Measurements from ENCODE around the gene PIK3CG. TPM values are rescaled to one million over a fixed set of nuclear protein-coding genes. Genes with fewer than 3 reads are reported as not detected.
"Not testable (repeated sequence)": the region's sequence is repeated elsewhere in the genome, so short reads cannot be mapped to it uniquely, and the experiment has no call there.

Gene PIK3CG
- total RNA-seq, 1 donor from 2014 or later, result 0.82 TPM

GRCh38 chr7:106916679-106917078 is 51.6 kb downstream of the PIK3CG start:
- no peak overlapping the region for H2AFZ ChIP-seq (ENCODE audit: low read depth, low read length)
- DNase-seq (ENCODE audit: low read depth) (peak; percentile 21), FAIRE-seq (no peak)
- no peak overlapping the region for H3K27ac ChIP-seq (ENCODE audit: low read depth, low read length)
- no peak overlapping the region for H3K4me2 ChIP-seq (ENCODE audit: low read length)
- Mint-ChIP-seq H3K9me3 (ENCODE audit: unreplicated experiment) (peaks cover 13% of the 10 kb centered on the region), H3K4me1 (ENCODE audit: low read depth, unreplicated experiment) (no peaks in the 10 kb centered on the region), H3K36me3 (ENCODE audit: low read depth, unreplicated experiment) (no peaks in the 10 kb centered on the region), H3K27ac (ENCODE audit: unreplicated experiment) (no peak overlapping the region), H3K27me3 (ENCODE audit: low read depth, unreplicated experiment) (peaks cover 11% of the 10 kb centered on the region), H3K4me3 (ENCODE audit: unreplicated experiment) (no peak overlapping the region)
- H3K27me3 ChIP-seq (ENCODE audit: insufficient read depth, low read length), result no peaks in the 10 kb centered on the region
- no peaks in the 10 kb centered on the region for H3K36me3 ChIP-seq (ENCODE audit: insufficient read depth, low read length)
- H3K4me3 ChIP-seq (ENCODE audit: insufficient read depth, low read depth, low read length), result no peak overlapping the region
- no peaks in the 10 kb centered on the region for H3K9me3 ChIP-seq (ENCODE audit: insufficient read depth, low read depth, low read length)
- no peak for TF ChIP-seq CTCF (IDR thresholded peaks at IDR 0.05; ENCODE audit: insufficient read depth, low read depth, low read length)
- TF ChIP-seq EZH2 (IDR thresholded peaks at IDR 0.05; ENCODE audit: insufficient read depth, low read length), result no peak
- H3K79me2 ChIP-seq (ENCODE audit: insufficient read depth, low read length), result no peaks in the 10 kb centered on the region
- no peaks in the 10 kb centered on the region for H3K4me1 ChIP-seq (ENCODE audit: insufficient read depth, low read length)
- H4K20me1 ChIP-seq (ENCODE audit: insufficient read depth, low read length), result no peaks in the 10 kb centered on the region
- no peak overlapping the region for H3K9ac ChIP-seq (ENCODE audit: low read length)

- H3K27ac Mint-ChIP-seq (ENCODE audit: unreplicated experiment), result peak overlapping the region; percentile 36
- no peak for TF ChIP-seq EZH2 (IDR thresholded peaks at IDR 0.05; ENCODE audit: insufficient read depth, low read length)
- no peak for TF ChIP-seq CTCF (IDR thresholded peaks at IDR 0.05; ENCODE audit: insufficient read depth, low read depth, low read length)
These were observed 53.9 kb downstream of the PIK3CG start for GRCh38 chr7:106918991-106919390.

GRCh38 chr7:106924468-106924867 is 59.4 kb downstream of the PIK3CG start:
- Mint-ChIP-seq H3K9me3 (ENCODE audit: unreplicated experiment) (peaks cover 22% of the 10 kb centered on the region), H3K27me3 (ENCODE audit: low read depth, unreplicated experiment) (peaks cover 13% of the 10 kb centered on the region)
- not testable (repeated sequence) for H3K36me3 Mint-ChIP-seq (ENCODE audit: low read depth, unreplicated experiment); H3K4me2 ChIP-seq (ENCODE audit: low read length); H3K36me3 ChIP-seq (ENCODE audit: insufficient read depth, low read length); H3K9me3 ChIP-seq (ENCODE audit: insufficient read depth, low read depth, low read length); H3K27ac Mint-ChIP-seq (ENCODE audit: unreplicated experiment); H3K4me1 ChIP-seq (ENCODE audit: insufficient read depth, low read length); H3K27ac ChIP-seq (ENCODE audit: low read depth, low read length); H2AFZ ChIP-seq (ENCODE audit: low read depth, low read length); H3K9ac ChIP-seq (ENCODE audit: low read length); H3K4me3 ChIP-seq (ENCODE audit: insufficient read depth, low read depth, low read length); FAIRE-seq; H3K4me3 Mint-ChIP-seq (ENCODE audit: unreplicated experiment); H4K20me1 ChIP-seq (ENCODE audit: insufficient read depth, low read length); H3K79me2 ChIP-seq (ENCODE audit: insufficient read depth, low read length); DNase-seq (ENCODE audit: low read depth); H3K4me1 Mint-ChIP-seq (ENCODE audit: low read depth, unreplicated experiment); H3K27me3 ChIP-seq (ENCODE audit: insufficient read depth, low read length)

More at GRCh38 chr7:106918991-106919390, 53.9 kb downstream of the PIK3CG start:
- H3K36me3 Mint-ChIP-seq (ENCODE audit: low read depth, unreplicated experiment), result no peaks in the 10 kb centered on the region
- H3K9ac ChIP-seq (ENCODE audit: low read length), result no peak overlapping the region
- H3K27me3 Mint-ChIP-seq (ENCODE audit: low read depth, unreplicated experiment), result peaks cover 11% of the 10 kb centered on the region
- H3K36me3 ChIP-seq (ENCODE audit: insufficient read depth, low read length), result no peaks in the 10 kb centered on the region
- no peaks in the 10 kb centered on the region for H3K79me2 ChIP-seq (ENCODE audit: insufficient read depth, low read length)
- FAIRE-seq (no peak), DNase-seq (ENCODE audit: low read depth) (no peak)
- no peaks in the 10 kb centered on the region for H3K9me3 ChIP-seq (ENCODE audit: insufficient read depth, low read depth, low read length)
- H3K4me3 Mint-ChIP-seq (ENCODE audit: unreplicated experiment), result no peak overlapping the region
- no peaks in the 10 kb centered on the region for H3K4me1 ChIP-seq (ENCODE audit: insufficient read depth, low read length)
- no peaks in the 10 kb centered on the region for H3K27me3 ChIP-seq (ENCODE audit: insufficient read depth, low read length)
- peaks cover 23% of the 10 kb centered on the region for H3K9me3 Mint-ChIP-seq (ENCODE audit: unreplicated experiment)
- H3K4me1 Mint-ChIP-seq (ENCODE audit: low read depth, unreplicated experiment), result no peaks in the 10 kb centered on the region
- no peak overlapping the region for H3K27ac ChIP-seq (ENCODE audit: low read depth, low read length)
- no peaks in the 10 kb centered on the region for H4K20me1 ChIP-seq (ENCODE audit: insufficient read depth, low read length)
- H3K4me2 ChIP-seq (ENCODE audit: low read length), result no peak overlapping the region
- H3K4me3 ChIP-seq (ENCODE audit: insufficient read depth, low read depth, low read length), result no peak overlapping the region
- no peak overlapping the region for H2AFZ ChIP-seq (ENCODE audit: low read depth, low read length)
